Omental fat pad (tissue), 4 donors: Measurements from ENCODE around the gene ABLIM2. TPM values are rescaled to one million over a fixed set of nuclear protein-coding genes. Genes with fewer than 3 reads are reported as not detected.

Source experiments
- ATAC-seq: fragments of 150-250 bp; one replicate; pipeline ENCODE4 v1.9.1; 2016; ENCODE audit warnings: mild to moderate bottlenecking, moderate library complexity; ENCODE audit not compliant: low FRiP score
- DNase-seq: peaks from one replicate; pipeline ENCODE4 v3.0.0-alpha.2; 2019; ENCODE audit warnings: low spot score
- total RNA-seq, 4 donors: library from RNA; depleted of rRNA; stranded (reverse); fragments of >200 nt; gene quantifications; one replicate each; pipeline ENCODE4 v1.1.0, GENCODE V29; 2016
- TF ChIP-seq, protein P1 (sequence below), 3 donors: fragments of 450-650 bp; IDR thresholded peaks; one replicate each; pipeline ENCODE4 v1.5.1; 2016 to 2017; ENCODE audit warnings: antibody characterized with exemption in 3 of 3, mild to moderate bottlenecking in 3 of 3, moderate library complexity in 2 of 3

The ABLIM2 gene
- total RNA-seq, 4 donors from 2014 or later, result 10.1 to 34.2 (median 13.7) TPM

GRCh38 chr4:8203052-8203401, 44.4 kb upstream of the ABLIM2 start:
- ATAC-seq (no peak), DNase-seq (no peak)
- TF ChIP-seq, protein P1, sequence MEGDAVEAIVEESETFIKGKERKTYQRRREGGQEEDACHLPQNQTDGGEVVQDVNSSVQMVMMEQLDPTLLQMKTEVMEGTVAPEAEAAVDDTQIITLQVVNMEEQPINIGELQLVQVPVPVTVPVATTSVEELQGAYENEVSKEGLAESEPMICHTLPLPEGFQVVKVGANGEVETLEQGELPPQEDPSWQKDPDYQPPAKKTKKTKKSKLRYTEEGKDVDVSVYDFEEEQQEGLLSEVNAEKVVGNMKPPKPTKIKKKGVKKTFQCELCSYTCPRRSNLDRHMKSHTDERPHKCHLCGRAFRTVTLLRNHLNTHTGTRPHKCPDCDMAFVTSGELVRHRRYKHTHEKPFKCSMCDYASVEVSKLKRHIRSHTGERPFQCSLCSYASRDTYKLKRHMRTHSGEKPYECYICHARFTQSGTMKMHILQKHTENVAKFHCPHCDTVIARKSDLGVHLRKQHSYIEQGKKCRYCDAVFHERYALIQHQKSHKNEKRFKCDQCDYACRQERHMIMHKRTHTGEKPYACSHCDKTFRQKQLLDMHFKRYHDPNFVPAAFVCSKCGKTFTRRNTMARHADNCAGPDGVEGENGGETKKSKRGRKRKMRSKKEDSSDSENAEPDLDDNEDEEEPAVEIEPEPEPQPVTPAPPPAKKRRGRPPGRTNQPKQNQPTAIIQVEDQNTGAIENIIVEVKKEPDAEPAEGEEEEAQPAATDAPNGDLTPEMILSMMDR (IDR thresholded peaks at IDR 0.05), result no peak

- DNase-seq (no peak), ATAC-seq (no peak)
- TF ChIP-seq, protein P1 (IDR thresholded peaks at IDR 0.05), result no peak
Observed at GRCh38 chr4:8202108-8203051, 43.8 kb upstream of the ABLIM2 start.

GRCh38 chr4:8201321-8201781, 42.7 kb upstream of the ABLIM2 start:
- DNase-seq (no peak), ATAC-seq (no peak)
- TF ChIP-seq, protein P1 (IDR thresholded peaks at IDR 0.05), result no peak

DNA sequence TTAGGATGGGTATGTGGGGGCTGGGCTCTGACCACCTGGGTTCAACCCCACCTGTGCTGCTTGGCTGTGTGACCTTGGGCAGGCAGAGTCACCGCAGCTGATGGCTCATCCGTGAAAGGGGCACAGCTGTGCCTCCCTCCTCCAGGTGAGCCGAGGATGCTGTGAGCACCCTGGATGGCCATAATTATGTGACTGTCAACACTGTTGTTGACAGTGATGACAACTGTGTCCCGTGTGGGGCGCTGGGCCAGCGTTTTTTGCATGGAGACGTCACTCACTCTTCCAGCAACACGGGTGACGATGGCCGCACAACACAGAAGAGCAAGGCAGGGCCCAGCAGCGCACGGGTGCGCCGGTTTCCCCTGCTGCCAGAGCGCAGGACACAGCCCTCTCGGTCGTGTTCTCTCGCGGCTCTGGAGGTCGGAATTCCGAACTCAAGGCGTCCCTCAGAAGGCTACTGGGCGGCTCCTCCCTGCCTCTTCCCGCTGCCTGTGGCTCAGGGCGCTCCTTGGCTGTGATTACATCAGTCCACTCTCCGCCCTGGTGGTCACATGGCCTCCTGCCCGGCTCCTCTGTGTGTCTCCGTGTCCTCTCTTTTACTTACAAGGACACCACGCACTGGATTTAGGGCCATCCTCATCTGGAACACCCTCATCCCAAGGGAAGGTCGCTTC, 41.8 kb upstream of the ABLIM2 start:
- DNase-seq (no peak), ATAC-seq (no peak)
- TF ChIP-seq, protein P1 (IDR thresholded peaks at IDR 0.05), result no peak

DNA sequence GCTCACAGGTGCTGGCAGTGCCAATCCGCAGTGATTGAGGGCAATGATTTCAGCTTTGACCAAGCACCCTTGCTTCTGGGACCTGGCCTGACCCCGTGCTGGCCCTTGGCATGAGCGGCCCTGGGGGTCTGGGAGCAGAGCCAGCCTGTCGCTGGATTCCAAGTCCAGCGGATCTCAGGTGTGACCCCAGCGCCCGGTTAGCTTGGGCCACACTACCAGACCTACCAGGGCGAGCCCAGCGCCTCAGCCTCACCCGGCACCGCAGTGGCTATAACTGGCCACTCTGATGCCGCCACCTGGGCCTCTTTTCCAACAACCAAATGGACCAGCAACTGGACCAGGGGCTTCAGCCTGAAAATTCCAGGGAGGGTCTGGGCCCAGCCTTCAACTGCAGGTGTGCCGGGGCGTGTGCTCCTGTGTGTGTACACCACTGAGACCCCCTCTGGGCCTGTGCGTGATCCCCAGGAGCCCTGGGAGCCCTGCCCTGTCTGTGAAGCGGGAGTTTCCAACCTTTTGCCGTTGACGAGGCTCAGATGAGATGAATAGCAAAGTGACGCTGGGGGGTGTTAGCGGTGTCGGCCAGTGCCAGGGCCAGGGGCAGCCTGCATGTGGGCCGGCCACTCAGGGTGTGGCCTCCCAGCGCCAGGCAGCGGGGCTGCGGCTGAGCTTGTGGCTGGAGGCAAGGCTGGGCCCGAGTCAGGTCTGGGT, 41.1 kb upstream of the ABLIM2 start:
- TF ChIP-seq, protein P1 (IDR thresholded peaks at IDR 0.05), result no peak
- DNase-seq, result no peak
- no peak for ATAC-seq

DNA sequence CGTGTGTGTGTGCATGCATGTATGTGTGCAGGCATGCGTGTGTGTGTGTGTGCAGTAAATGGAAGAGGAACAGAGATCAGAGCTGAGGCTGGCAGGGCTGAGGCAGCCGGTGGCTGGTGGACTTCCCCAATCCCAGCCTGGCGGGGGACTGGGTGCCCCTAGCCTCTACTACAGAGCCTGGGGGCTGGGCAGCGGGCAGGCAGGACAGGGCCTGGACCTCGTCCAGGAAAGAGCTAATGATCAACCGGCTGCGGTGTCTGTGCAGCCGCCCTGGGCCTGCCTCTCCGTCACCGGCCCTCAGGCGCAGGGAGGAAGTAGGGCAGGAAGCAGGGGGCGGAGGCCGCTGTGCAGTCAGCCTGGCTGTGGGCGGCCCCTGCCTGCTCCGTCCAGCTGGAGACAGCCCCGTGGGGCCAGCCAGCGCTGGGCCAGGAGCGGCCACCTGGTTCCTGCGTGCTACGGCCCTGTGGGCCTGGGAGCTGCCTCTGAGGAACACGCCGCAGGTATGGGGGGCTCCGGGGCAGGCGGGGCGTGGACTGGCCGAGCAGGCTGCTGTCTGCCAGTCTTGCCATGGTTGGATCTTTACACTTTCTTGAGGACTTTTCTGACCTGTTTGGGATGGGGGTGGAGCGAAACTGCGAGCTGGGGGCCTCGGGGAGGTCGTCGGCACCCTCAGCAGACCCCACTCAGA, 40.4 kb upstream of the ABLIM2 start, which contains the start of gene SH3TC1:
TSS of gene SH3TC1 (plus strand) at position 385 of the 688 bp plus-strand sequence. CDS start 5,905 bp downstream, outside the sequence.
- ATAC-seq (peak; percentile 89), DNase-seq (peak; percentile 58)
- TF ChIP-seq, protein P1 (IDR thresholded peaks at IDR 0.05), result no peak
